Vagina (tissue), 2 donors: ENCODE measurements around the gene IZUMO4. TPM values are rescaled to one million over a fixed set of nuclear protein-coding genes. Genes with fewer than 3 reads are reported as not detected.

Source experiments
- DNase-seq, 2 donors: peaks; one replicate each; pipeline ENCODE4 v3.0.0-alpha.2; 2017; ENCODE audit errors: extremely low spot score in 2 of 2
- H3K27ac ChIP-seq: fragments of 200-600 bp; sonication (generic); one replicate; pipeline ENCODE4 v1.5.1; 2019
- H3K27me3 ChIP-seq: fragments of 200-600 bp; sonication (generic); one replicate; pipeline ENCODE4 v1.5.1; 2019
- H3K36me3 ChIP-seq, 2 donors: fragments of 200-600 bp; sonication (generic); one replicate each; pipeline ENCODE4 v1.5.1; 2017 to 2019
- H3K4me1 ChIP-seq: fragments of 200-600 bp; sonication (generic); one replicate; pipeline ENCODE4 v1.5.1; 2019
- H3K4me3 ChIP-seq, 2 donors: fragments of 200-600 bp; sonication (generic); 1 replicate in 1 of 2; 2 replicates in 1 of 2; pipeline ENCODE4 v1.5.1; 2016 to 2019
- H3K9me3 ChIP-seq: fragments of 200-600 bp; sonication (generic); one replicate; pipeline ENCODE4 v1.5.1; 2019
- CTCF ChIP-seq, 3 experiments: fragments of 450-650 bp in 2 of 3; fragments of 200-600 bp in 1 of 3; sonication (generic) in 1 of 3; IDR thresholded peaks; one replicate each; pipeline ENCODE4 v1.5.1; 2017 to 2019; ENCODE audit warnings: antibody characterized with exemption in 3 of 3, mild to moderate bottlenecking in 2 of 3, moderate library complexity in 2 of 3
- POLR2A ChIP-seq, 2 donors: fragments of 450-650 bp; IDR thresholded peaks; one replicate each; pipeline ENCODE4 v1.6.1; 2017; ENCODE audit warnings: antibody characterized with exemption in 2 of 2, mild to moderate bottlenecking in 2 of 2, moderate library complexity in 2 of 2
- POLR2AphosphoS5 ChIP-seq, 2 donors: sonication (generic); formaldehyde crosslinking; IDR thresholded peaks; one replicate each; pipeline ENCODE4 v1.9.0; 2017; ENCODE audit warnings: antibody characterized with exemption in 2 of 2, mild to moderate bottlenecking in 2 of 2, low read depth in 1 of 2; ENCODE audit not compliant: insufficient read depth in 1 of 2
- intact Hi-C: fragments of 100-400 bp; cut with DNase I; formaldehyde crosslinking; loops from one replicate; pipeline ENCODE4 v1.15.1; 2023
- total RNA-seq: library from RNA; depleted of rRNA; stranded (reverse); fragments of >200 nt; gene quantifications from one replicate; pipeline ENCODE4 v1.2.3, GENCODE V29; 2016

Gene IZUMO4
- total RNA-seq, 1 donor from 2014 or later: 7.9 TPM

- H3K4me3 ChIP-seq: no peak overlapping the region
- intact Hi-C loops: no loop called here
- H3K4me1 ChIP-seq: no peaks in the 10 kb centered on the region
- no peak for DNase-seq
- no peaks in the 10 kb centered on the region for H3K9me3 ChIP-seq
- H3K27me3 ChIP-seq: no peaks in the 10 kb centered on the region
- H3K36me3 ChIP-seq: peaks cover 0 to 97% of the 10 kb centered on the region in 2 donors
- no peak overlapping the region for H3K27ac ChIP-seq
- TF ChIP-seq POLR2AphosphoS5 (IDR thresholded peaks at IDR 0.05; ENCODE audit: insufficient read depth in 1 of 2, low read depth in 1 of 2) (no peak), POLR2A (IDR thresholded peaks at IDR 0.05) (no peak), CTCF (IDR thresholded peaks at IDR 0.05) (no peak)
These were observed 20.7 kb downstream of the IZUMO4 start for GRCh38 chr19:2117215-2117960.

DNA sequence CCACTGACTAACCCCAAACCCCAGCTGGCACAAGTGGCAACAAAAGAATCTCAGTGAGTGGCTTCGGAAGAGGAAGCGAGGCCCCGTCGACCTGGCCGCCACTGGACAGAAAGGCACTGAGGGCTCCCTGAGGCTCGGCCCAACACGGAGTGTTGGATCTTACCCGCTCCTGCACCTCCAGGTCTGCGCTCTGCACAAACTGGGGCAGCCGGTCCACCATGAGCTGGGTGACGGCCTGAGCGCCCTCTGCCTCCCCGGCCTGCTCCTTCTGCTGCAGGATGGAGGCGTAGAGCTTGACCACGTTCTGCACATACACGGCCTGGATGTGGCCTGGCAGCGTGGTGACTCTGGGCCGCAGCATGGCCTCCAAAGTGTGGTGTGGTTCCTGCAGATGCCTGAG is 21.7 kb downstream of the IZUMO4 start:
- DNase-seq: no peak
- H3K9me3 ChIP-seq: no peaks in the 10 kb centered on the region
- H3K36me3 ChIP-seq: peaks cover 0 to 97% of the 10 kb centered on the region in 2 donors
- no peak overlapping the region for H3K27ac ChIP-seq
- intact Hi-C loops: no loop called here
- H3K27me3 ChIP-seq: no peaks in the 10 kb centered on the region
- no peaks in the 10 kb centered on the region for H3K4me1 ChIP-seq
- H3K4me3 ChIP-seq: no peak overlapping the region
- TF ChIP-seq POLR2AphosphoS5 (IDR thresholded peaks at IDR 0.05; ENCODE audit: insufficient read depth in 1 of 2, low read depth in 1 of 2): no peak
- no peak for TF ChIP-seq CTCF (IDR thresholded peaks at IDR 0.05)
- no peak for TF ChIP-seq POLR2A (IDR thresholded peaks at IDR 0.05)

GRCh38 chr19:2119921-2120785 is 23.4 kb downstream of the IZUMO4 start:
- Histone ChIP-seq H3K4me1 (no peaks in the 10 kb centered on the region), H3K9me3 (no peaks in the 10 kb centered on the region), H3K27me3 (no peaks in the 10 kb centered on the region), H3K36me3 (peaks cover 0 to 94% of the 10 kb centered on the region in 2 donors), H3K4me3 (no peak overlapping the region), H3K27ac (no peak overlapping the region)
- TF ChIP-seq POLR2AphosphoS5 (IDR thresholded peaks at IDR 0.05; ENCODE audit: insufficient read depth in 1 of 2, low read depth in 1 of 2) (no peak), POLR2A (IDR thresholded peaks at IDR 0.05) (no peak), CTCF (IDR thresholded peaks at IDR 0.05) (no peak)
- no peak for DNase-seq
- intact Hi-C loops: no loop called here

DNA sequence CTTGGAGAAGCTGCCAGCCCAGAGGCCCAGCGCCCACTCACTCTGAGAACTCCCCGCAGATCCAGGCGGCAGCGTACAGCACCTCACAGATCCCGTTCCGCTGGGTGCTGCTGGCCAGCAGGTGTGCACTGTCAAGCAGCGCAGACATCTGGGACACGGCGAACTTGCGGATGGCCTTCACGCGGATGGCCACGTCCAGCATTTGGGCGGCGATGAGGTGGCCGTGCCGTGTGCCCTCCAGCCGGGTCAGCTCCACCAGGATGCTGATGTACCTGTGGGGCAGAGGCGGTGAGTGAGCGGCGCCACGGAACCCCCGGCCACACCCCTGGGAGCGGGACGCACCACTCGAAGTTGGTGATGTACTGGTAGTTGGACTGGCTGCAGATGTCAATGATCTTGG is 24.1 kb downstream of the IZUMO4 start:
- H3K27me3 ChIP-seq: no peaks in the 10 kb centered on the region
- TF ChIP-seq POLR2A (IDR thresholded peaks at IDR 0.05): no peak
- no peak for TF ChIP-seq CTCF (IDR thresholded peaks at IDR 0.05)
- no peak for TF ChIP-seq POLR2AphosphoS5 (IDR thresholded peaks at IDR 0.05; ENCODE audit: insufficient read depth in 1 of 2, low read depth in 1 of 2)
- H3K9me3 ChIP-seq: no peaks in the 10 kb centered on the region
- intact Hi-C loops: no loop called here
- H3K4me3 ChIP-seq: no peak overlapping the region
- no peak for DNase-seq
- H3K27ac ChIP-seq: no peak overlapping the region
- H3K36me3 ChIP-seq: peaks cover 0 to 93% of the 10 kb centered on the region in 2 donors
- H3K4me1 ChIP-seq: no peaks in the 10 kb centered on the region
